Measurements from ENCODE around the gene DIPK1A.

DNA sequence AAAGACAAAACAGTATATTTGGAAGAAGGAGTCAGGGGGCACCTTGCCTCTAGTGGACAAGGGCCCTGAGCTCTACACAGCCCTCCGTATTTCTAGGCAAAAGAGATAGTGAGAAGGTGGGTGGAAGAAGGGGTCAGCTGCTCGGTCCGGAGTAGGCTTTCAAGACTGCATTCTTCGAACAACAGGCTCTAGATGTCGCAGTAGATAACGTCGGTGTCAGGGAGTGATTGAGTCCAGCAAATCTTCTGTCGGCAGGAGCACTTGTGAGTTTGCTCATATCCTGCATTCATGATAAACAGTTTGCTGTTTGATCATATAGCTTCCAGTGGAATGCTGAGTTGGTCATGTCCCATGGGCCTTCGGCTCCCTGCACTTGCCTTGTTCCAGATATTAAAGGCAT, 36.8 kb downstream of the DIPK1A start:
- TF ChIP-seq, protein P1, sequence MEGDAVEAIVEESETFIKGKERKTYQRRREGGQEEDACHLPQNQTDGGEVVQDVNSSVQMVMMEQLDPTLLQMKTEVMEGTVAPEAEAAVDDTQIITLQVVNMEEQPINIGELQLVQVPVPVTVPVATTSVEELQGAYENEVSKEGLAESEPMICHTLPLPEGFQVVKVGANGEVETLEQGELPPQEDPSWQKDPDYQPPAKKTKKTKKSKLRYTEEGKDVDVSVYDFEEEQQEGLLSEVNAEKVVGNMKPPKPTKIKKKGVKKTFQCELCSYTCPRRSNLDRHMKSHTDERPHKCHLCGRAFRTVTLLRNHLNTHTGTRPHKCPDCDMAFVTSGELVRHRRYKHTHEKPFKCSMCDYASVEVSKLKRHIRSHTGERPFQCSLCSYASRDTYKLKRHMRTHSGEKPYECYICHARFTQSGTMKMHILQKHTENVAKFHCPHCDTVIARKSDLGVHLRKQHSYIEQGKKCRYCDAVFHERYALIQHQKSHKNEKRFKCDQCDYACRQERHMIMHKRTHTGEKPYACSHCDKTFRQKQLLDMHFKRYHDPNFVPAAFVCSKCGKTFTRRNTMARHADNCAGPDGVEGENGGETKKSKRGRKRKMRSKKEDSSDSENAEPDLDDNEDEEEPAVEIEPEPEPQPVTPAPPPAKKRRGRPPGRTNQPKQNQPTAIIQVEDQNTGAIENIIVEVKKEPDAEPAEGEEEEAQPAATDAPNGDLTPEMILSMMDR (IDR thresholded peaks at IDR 0.05; ENCODE audit: insufficient read depth, low read depth, low read length) = no peak
- no peak for TF ChIP-seq EZH2 (IDR thresholded peaks at IDR 0.05; ENCODE audit: insufficient read depth, low read length)
